Measurements from ENCODE around the gene FLVCR2.

GRCh38 chr14:75559451-75560222 lies 18.8 kb upstream of the FLVCR2 start:
- TF ChIP-seq CTCF (IDR thresholded peaks at IDR 0.05) (no peak), POLR2A (IDR thresholded peaks at IDR 0.05) (no peak)
